Measurements from ENCODE around the gene PRDM1.

DNA sequence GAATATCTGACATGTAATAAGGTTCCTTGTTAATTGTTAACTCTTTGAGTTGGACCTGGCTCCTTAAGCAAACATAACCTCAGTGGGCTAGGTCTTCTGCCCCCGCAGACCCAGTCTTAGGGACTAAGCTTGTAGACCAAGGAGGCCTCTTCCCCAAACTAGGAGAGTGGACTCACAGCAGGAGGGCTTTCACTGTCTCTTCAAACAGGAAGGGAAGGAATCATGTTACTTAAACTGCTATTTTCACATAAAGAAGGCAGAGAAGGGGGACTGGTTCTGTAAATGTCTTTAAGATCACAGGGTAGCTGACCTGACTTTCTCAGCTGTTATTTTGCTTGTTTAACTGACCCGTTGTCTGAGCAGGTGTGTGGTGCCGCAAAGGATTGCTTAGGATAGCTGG lies 34.9 kb upstream of the PRDM1 start:
- TF ChIP-seq YY1 (IDR thresholded peaks at IDR 0.05; ENCODE audit: insufficient read depth, insufficient read length), result no peak
- no peak for TF ChIP-seq ZNF274 (IDR thresholded peaks at IDR 0.05; ENCODE audit: low read depth, low read length)

Measured in NT2/D1 (cell line).